ENCODE data around the gene S100A7.

The S100A7 gene

GRCh38 chr1:153438599-153438998, 21.9 kb downstream of the S100A7 start:
- Histone ChIP-seq H4K20me1 (ENCODE audit: low read depth, low read length) (no peaks in the 10 kb centered on the region), H3K4me2 (ENCODE audit: low read depth, low read length, poor library complexity, severe bottlenecking) (no peak overlapping the region), H3K9ac (ENCODE audit: low read length) (no peak overlapping the region), H3K79me2 (ENCODE audit: insufficient read depth, low read length) (no peaks in the 10 kb centered on the region), H2AFZ (ENCODE audit: low read depth, low read length, severe bottlenecking) (no peak overlapping the region), H3K4me3 (ENCODE audit: insufficient read depth, low read length, poor library complexity, severe bottlenecking) (no peak overlapping the region), H3F3A (ENCODE audit: insufficient read depth) (no peaks in the 10 kb centered on the region), H3K27ac (ENCODE audit: low read depth, low read length) (no peak overlapping the region), H3K36me3 (ENCODE audit: low read length) (no peaks in the 10 kb centered on the region), H3K9me2 (replicated peaks; ENCODE audit: insufficient read depth, low read length) (no peaks in the 10 kb centered on the region), H3K9me3 (ENCODE audit: insufficient read depth, low read length) (no peaks in the 10 kb centered on the region), H3K27me3 (ENCODE audit: low read length) (no peaks in the 10 kb centered on the region)
- TF ChIP-seq CTCF (IDR thresholded peaks at IDR 0.05; ENCODE audit: insufficient read depth, low read length, poor library complexity, severe bottlenecking) (no peak), EZH2phosphoT487 (conservative IDR thresholded peaks at IDR 0.05; ENCODE audit: low read length) (no peak)

- Histone ChIP-seq H3K36me3 (ENCODE audit: low read length) (no peaks in the 10 kb centered on the region), H2AFZ (ENCODE audit: low read depth, low read length, severe bottlenecking) (no peak overlapping the region), H4K20me1 (ENCODE audit: low read depth, low read length) (no peaks in the 10 kb centered on the region), H3K4me3 (ENCODE audit: insufficient read depth, low read length, poor library complexity, severe bottlenecking) (no peak overlapping the region), H3K4me2 (ENCODE audit: low read depth, low read length, poor library complexity, severe bottlenecking) (no peak overlapping the region), H3F3A (ENCODE audit: insufficient read depth) (no peaks in the 10 kb centered on the region), H3K79me2 (ENCODE audit: insufficient read depth, low read length) (no peaks in the 10 kb centered on the region), H3K27me3 (ENCODE audit: low read length) (no peaks in the 10 kb centered on the region), H3K9me2 (replicated peaks; ENCODE audit: insufficient read depth, low read length) (no peaks in the 10 kb centered on the region), H3K9me3 (ENCODE audit: insufficient read depth, low read length) (no peaks in the 10 kb centered on the region), H3K27ac (ENCODE audit: low read depth, low read length) (no peak overlapping the region), H3K9ac (ENCODE audit: low read length) (no peak overlapping the region)
- no peak for TF ChIP-seq EZH2phosphoT487 (conservative IDR thresholded peaks at IDR 0.05; ENCODE audit: low read length)
- TF ChIP-seq CTCF (IDR thresholded peaks at IDR 0.05; ENCODE audit: insufficient read depth, low read length, poor library complexity, severe bottlenecking), result no peak
Measured at GRCh38 chr1:153437236-153437635, 23.2 kb downstream of the S100A7 start.

GRCh38 chr1:153434746-153435455, 25.6 kb downstream of the S100A7 start:
- no peaks in the 10 kb centered on the region for H3K9me2 ChIP-seq (replicated peaks; ENCODE audit: insufficient read depth, low read length)
- no peak overlapping the region for H3K27ac ChIP-seq (ENCODE audit: low read depth, low read length)
- H3K79me2 ChIP-seq (ENCODE audit: insufficient read depth, low read length), result no peaks in the 10 kb centered on the region
- no peaks in the 10 kb centered on the region for H4K20me1 ChIP-seq (ENCODE audit: low read depth, low read length)
- no peak for TF ChIP-seq EZH2phosphoT487 (conservative IDR thresholded peaks at IDR 0.05; ENCODE audit: low read length)
- no peak for TF ChIP-seq CTCF (IDR thresholded peaks at IDR 0.05; ENCODE audit: insufficient read depth, low read length, poor library complexity, severe bottlenecking)
- H3K4me3 ChIP-seq (ENCODE audit: insufficient read depth, low read length, poor library complexity, severe bottlenecking), result no peak overlapping the region
- no peaks in the 10 kb centered on the region for H3K27me3 ChIP-seq (ENCODE audit: low read length)
- no peak overlapping the region for H2AFZ ChIP-seq (ENCODE audit: low read depth, low read length, severe bottlenecking)
- no peaks in the 10 kb centered on the region for H3K36me3 ChIP-seq (ENCODE audit: low read length)
- H3K9ac ChIP-seq (ENCODE audit: low read length), result no peak overlapping the region
- no peaks in the 10 kb centered on the region for H3F3A ChIP-seq (ENCODE audit: insufficient read depth)
- no peak overlapping the region for H3K4me2 ChIP-seq (ENCODE audit: low read depth, low read length, poor library complexity, severe bottlenecking)
- no peaks in the 10 kb centered on the region for H3K9me3 ChIP-seq (ENCODE audit: insufficient read depth, low read length)

Data from SU-DHL-6 (cell line).